GM06990 (cell line): ENCODE measurements around the gene GAB3.
A peak's percentile ranks its signal among the peaks of the same experiment; 100 is the strongest.

Experiments used
- DNase-seq: peaks from one replicate; pipeline ENCODE4 v3.0.0-alpha.2; 2011; ENCODE audit not compliant: insufficient read length; ENCODE audit errors: extremely low read depth
- H3K27me3 ChIP-seq: replicated peaks from 2 replicates; pipeline ENCODE4 v1.6.0; 2011; ENCODE audit warnings: low read length; ENCODE audit not compliant: control insufficient read depth, insufficient read depth
- H3K36me3 ChIP-seq: 2 replicates; pipeline ENCODE4 v1.5.1; 2011; ENCODE audit warnings: low read length; ENCODE audit not compliant: control insufficient read depth, insufficient read depth
- H3K4me3 ChIP-seq: replicated peaks from 2 replicates; pipeline ENCODE4 v1.5.1; 2011; ENCODE audit warnings: low read depth, mild to moderate bottlenecking, control low read depth, low read length
- TF ChIP-seq, protein P1 (sequence below): IDR thresholded peaks from 2 replicates; pipeline ENCODE4 v1.5.1; 2011; ENCODE audit warnings: low read length, control low read depth, mild to moderate bottlenecking, inconsistent platforms; ENCODE audit not compliant: insufficient read depth, poor library complexity, severe bottlenecking

The GAB3 gene

GRCh38 chrX:154779261-154779660 lies 28.4 kb upstream of the GAB3 start:
- Histone ChIP-seq H3K36me3 (peaks cover 5% of the 10 kb centered on the region), H3K27me3 (no peaks in the 10 kb centered on the region), H3K4me3 (no peak overlapping the region)
- TF ChIP-seq, protein P1, sequence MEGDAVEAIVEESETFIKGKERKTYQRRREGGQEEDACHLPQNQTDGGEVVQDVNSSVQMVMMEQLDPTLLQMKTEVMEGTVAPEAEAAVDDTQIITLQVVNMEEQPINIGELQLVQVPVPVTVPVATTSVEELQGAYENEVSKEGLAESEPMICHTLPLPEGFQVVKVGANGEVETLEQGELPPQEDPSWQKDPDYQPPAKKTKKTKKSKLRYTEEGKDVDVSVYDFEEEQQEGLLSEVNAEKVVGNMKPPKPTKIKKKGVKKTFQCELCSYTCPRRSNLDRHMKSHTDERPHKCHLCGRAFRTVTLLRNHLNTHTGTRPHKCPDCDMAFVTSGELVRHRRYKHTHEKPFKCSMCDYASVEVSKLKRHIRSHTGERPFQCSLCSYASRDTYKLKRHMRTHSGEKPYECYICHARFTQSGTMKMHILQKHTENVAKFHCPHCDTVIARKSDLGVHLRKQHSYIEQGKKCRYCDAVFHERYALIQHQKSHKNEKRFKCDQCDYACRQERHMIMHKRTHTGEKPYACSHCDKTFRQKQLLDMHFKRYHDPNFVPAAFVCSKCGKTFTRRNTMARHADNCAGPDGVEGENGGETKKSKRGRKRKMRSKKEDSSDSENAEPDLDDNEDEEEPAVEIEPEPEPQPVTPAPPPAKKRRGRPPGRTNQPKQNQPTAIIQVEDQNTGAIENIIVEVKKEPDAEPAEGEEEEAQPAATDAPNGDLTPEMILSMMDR, result no peak
- no peak for DNase-seq

DNA sequence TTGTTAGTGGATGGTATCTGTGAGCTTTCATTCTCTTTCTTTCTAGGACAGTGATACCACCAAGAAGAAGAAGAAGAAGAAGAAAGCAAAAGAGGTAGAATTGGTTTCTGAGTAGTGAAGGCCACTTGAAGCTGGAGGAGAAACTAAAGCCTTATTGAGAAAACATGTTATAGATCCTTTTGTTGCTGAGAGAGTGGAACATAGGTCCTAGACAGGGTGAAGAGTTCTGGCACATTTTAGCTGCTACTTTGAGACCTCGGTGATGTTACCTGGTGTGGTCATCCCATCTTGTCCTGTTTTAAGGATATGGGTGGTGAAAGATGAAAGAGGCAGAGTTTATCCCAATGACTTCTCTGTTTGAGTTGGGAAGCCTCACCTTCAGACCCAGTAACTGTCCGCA lies 25.9 kb upstream of the GAB3 start:
- Histone ChIP-seq H3K36me3 (peaks cover 7% of the 10 kb centered on the region), H3K4me3 (no peak overlapping the region), H3K27me3 (no peaks in the 10 kb centered on the region)
- no peak for DNase-seq
- TF ChIP-seq, protein P1, result no peak

GRCh38 chrX:154775419-154776349 lies 24.8 kb upstream of the GAB3 start:
- Histone ChIP-seq H3K27me3 (no peaks in the 10 kb centered on the region), H3K4me3 (no peak overlapping the region), H3K36me3 (peaks cover 7% of the 10 kb centered on the region)
- DNase-seq, result no peak
- TF ChIP-seq, protein P1, result no peak

DNA sequence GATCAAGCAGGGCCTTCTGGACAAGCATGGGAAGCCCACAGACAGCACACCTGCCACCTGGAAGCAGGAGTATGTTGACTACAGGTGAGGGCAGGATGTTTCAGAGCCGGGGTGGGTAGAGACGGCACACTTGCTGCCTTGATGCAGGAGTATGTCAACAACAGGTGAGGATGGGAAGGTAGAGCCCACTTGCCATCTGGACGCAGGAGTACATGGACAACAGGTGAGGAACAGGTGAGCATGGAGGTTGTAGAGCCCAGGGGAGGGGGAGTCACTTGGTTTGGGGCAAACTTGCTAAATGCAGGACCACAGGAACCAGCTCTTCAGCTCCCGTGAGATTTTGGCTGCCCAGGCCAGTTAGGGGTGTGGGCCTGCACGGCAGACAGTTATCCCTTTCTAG lies 23.7 kb upstream of the GAB3 start:
- Histone ChIP-seq H3K27me3 (no peaks in the 10 kb centered on the region), H3K36me3 (peaks cover 8% of the 10 kb centered on the region), H3K4me3 (no peak overlapping the region)
- TF ChIP-seq, protein P1, result no peak
- no peak for DNase-seq

DNA sequence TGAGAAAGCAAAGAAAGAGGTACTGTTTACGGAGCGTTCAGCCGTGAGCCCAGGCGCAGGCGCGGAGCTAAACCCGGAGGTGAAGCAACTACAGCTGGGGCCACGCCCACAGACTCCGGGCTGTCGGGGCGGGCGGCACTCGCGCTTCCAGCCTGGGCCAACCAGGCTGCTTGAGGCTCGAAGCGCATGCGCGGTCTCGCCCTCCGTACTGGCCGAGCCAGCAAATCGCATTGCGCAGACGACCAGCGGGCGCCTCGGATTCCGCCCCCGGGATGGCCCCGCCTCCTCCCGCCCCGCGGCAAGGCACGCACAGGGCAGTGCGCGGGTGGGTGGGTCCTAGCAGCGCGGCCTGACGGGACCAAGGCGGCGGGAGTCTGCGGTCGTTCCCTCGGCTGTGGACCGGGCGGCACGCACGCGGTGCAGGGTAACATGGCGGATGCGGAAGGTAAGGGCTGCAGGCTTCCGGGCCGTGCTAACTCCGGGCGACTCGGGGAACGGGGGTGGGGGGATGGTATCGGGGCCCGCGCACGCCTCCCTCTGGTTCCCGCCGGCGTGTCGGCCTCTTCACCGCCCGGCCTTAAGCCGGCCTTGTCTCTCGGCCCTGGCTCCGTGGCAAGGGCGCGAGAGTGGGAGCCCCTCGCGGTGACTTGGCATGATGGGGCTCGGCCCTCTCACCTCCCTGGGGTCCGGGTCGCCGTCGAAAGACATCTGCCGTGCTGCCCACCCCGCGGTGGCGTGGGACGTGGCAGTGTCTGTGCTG lies 11.8 kb upstream of the GAB3 start, which contains the start of gene DKC1:
TSS of gene DKC1 (plus strand) at position 328 of the 760 bp plus-strand sequence. CDS start at position 430, 102 bp downstream.
- DNase-seq, result peak; percentile 97
- Histone ChIP-seq H3K36me3 (no peaks in the 10 kb centered on the region; the same call in 1 of the 2 replicates), H3K4me3 (peak within 1 kb of the TSS; percentile 61), H3K27me3 (no peaks in the 10 kb centered on the region)
- TF ChIP-seq, protein P1, result no peak
